Liver (tissue), 9 donors: Measurements from ENCODE around the gene TEC. TPM values are rescaled to one million over a fixed set of nuclear protein-coding genes. Genes with fewer than 3 reads are reported as not detected.
"Not testable (repeated sequence)": the region's sequence is repeated elsewhere in the genome, so short reads cannot be mapped to it uniquely, and the experiment has no call there.

Experiments
- DNase-seq: peaks from one replicate; pipeline ENCODE4 v3.0.0-alpha.2; 2017; ENCODE audit warnings: low spot score
- H3K27ac ChIP-seq, 2 donors: one replicate each; pipeline ENCODE4 v1.7.0; 2013; ENCODE audit warnings: inconsistent platforms in 2 of 2, low read length in 2 of 2, control low read depth in 1 of 2, low read depth in 1 of 2, mild to moderate bottlenecking in 1 of 2
- H3K27me3 ChIP-seq, 4 donors: one replicate each; pipeline versions ENCODE4 v1.6.1 to v1.7.0; 2013; ENCODE audit warnings: low read length in 3 of 4, inconsistent platforms in 1 of 4, mild to moderate bottlenecking in 1 of 4, moderate library complexity in 1 of 4; ENCODE audit not compliant: control insufficient read depth in 4 of 4, insufficient read depth in 4 of 4
- H3K36me3 ChIP-seq, 4 donors: one replicate each; pipeline versions ENCODE4 v1.6.1 to v1.7.0; 2013; ENCODE audit warnings: low read length in 3 of 4, mild to moderate bottlenecking in 3 of 4, low read depth in 1 of 4, moderate library complexity in 1 of 4; ENCODE audit not compliant: control insufficient read depth in 4 of 4, insufficient read depth in 3 of 4
- H3K4me1 ChIP-seq, 4 donors: one replicate each; pipeline versions ENCODE4 v1.6.1 to v1.7.0; 2013; ENCODE audit warnings: low read length in 3 of 4, mild to moderate bottlenecking in 3 of 4, moderate library complexity in 1 of 4; ENCODE audit not compliant: control insufficient read depth in 4 of 4, insufficient read depth in 4 of 4
- H3K4me3 ChIP-seq, 3 donors: one replicate each; pipeline versions ENCODE4 v1.6.1 to v1.7.0; 2013; ENCODE audit warnings: low read length in 3 of 3, control low read depth in 1 of 3, low read depth in 1 of 3, mild to moderate bottlenecking in 1 of 3
- H3K9ac ChIP-seq, 2 donors: one replicate each; pipeline ENCODE4 v1.7.0; 2013; ENCODE audit warnings: low read length in 2 of 2, mild to moderate bottlenecking in 2 of 2, moderate library complexity in 2 of 2, control low read depth in 1 of 2, low read depth in 1 of 2
- H3K9me3 ChIP-seq, 4 donors: one replicate each; pipeline versions ENCODE4 v1.6.1 to v1.7.0; 2013; ENCODE audit warnings: low read length in 3 of 4; ENCODE audit not compliant: control insufficient read depth in 4 of 4
- HNF4A ChIP-seq, 2 donors: conservative IDR thresholded peaks; 2 replicates each; pipeline ENCODE4 v1.6.1; 2016; ENCODE audit warnings: antibody characterized with exemption in 2 of 2, mild to moderate bottlenecking in 2 of 2
- RAD21 ChIP-seq, 2 donors: IDR thresholded peaks; 2 replicates each; pipeline ENCODE4 v1.6.1; 2016; ENCODE audit warnings: antibody characterized with exemption in 2 of 2, mild to moderate bottlenecking in 2 of 2
- SP1 ChIP-seq: IDR thresholded peaks from 2 replicates; pipeline ENCODE4 v1.6.1; 2018; ENCODE audit warnings: antibody characterized with exemption, mild to moderate bottlenecking
- TAF1 ChIP-seq: conservative IDR thresholded peaks from 2 replicates; pipeline ENCODE4 v1.6.1; 2016; ENCODE audit warnings: antibody characterized with exemption, mild to moderate bottlenecking
- WGBS: extraction: QIAGEN DNeasy Blood & Tissue Kit; methylation state at CpG from one replicate; pipeline ENCODE4 v1.1.7; 2013; 5-methylcytosine and 5-hydroxymethylcytosine counted together
- polyA plus RNA-seq, 2 donors: library from polyadenylated mRNA; stranded (reverse) in 1 of 2; unstranded in 1 of 2; fragments of 200-250 nt in 1 of 2; fragments of >200 nt in 1 of 2; fragmentation: Nextera tagmentation in 1 of 2; extraction: Ambion mirVana in 1 of 2; gene quantifications; one replicate each; pipeline versions ENCODE4 v1.2.1 to v1.2.3, GENCODE V29; 2013 to 2015
- total RNA-seq, 2 donors: library from RNA; depleted of rRNA; stranded (reverse); fragments of >200 nt; gene quantifications; one replicate each; pipeline ENCODE4 v1.2.3, GENCODE V29; 2014
- TF ChIP-seq, protein P1 (sequence below): fragments of 150-350 bp; IDR thresholded peaks from 2 replicates; pipeline ENCODE4 v1.5.1; 2017; ENCODE audit warnings: improper control_type of control experiment, low read depth, low read length; ENCODE audit not compliant: missing input control
- TF ChIP-seq, protein P2 (sequence below): IDR thresholded peaks from 2 replicates; pipeline ENCODE4 v1.6.1; 2016; ENCODE audit warnings: antibody characterized with exemption
- TF ChIP-seq, protein P3 (sequence below): IDR thresholded peaks from 2 replicates; pipeline ENCODE4 v1.6.1; 2016; ENCODE audit warnings: antibody characterized with exemption
- donor health status: healthy.
- donor health status: healthy.
- donor health status: healthy.
- donor health status: healthy.
- donor health status: healthy.

The TEC gene
- total and polyA plus RNA-seq, 4 donors, result 1.1 to 4.7 (median 2.0) TPM

DNA sequence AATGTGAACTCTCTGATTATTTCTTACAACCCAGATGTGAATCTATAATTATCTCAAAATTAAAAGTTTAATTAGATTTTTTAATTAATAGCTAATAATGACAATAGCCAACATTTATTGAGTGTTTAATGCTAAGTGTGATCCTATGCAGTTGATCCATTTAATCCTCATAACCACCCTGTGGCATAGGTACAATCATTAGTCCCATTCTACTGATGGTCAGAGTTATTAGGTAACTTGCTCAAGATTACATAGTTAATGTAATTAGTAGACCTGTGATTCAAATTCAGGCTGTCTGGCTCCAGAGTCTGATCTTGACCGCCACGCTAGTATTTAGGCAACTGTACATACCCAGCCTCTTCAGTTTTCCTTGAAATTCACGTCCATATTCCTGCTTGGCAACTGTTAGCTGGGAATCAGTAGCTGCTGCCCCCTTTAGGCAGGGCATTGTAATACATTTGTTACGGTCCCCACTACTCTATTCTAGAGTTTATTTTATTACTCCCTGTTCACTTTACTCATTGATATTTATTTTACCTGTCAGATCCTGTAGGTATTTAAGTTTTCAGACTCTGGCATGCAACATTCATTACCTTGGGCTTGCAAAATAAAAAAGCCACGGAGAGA is 20.6 kb upstream of the TEC start:
- Histone ChIP-seq H3K36me3 (no peaks in the 10 kb centered on the region), H3K9ac (no peak overlapping the region), H3K27me3 (no peaks in the 10 kb centered on the region), H3K9me3 (peaks cover 0 to under 1% (median 0%) of the 10 kb centered on the region in 4 donors), H3K27ac (no peak overlapping the region), H3K4me3 (no peak overlapping the region), H3K4me1 (no peaks in the 10 kb centered on the region)
- no peak for DNase-seq
- WGBS, result 49% methylated on average over 5 of the region's 5 CpGs
- TF ChIP-seq RAD21 (IDR thresholded peaks at IDR 0.05) (peak; percentile 70 to 78), HNF4A (conservative IDR thresholded peaks at IDR 0.05) (no peak)
- TF ChIP-seq, protein P1, sequence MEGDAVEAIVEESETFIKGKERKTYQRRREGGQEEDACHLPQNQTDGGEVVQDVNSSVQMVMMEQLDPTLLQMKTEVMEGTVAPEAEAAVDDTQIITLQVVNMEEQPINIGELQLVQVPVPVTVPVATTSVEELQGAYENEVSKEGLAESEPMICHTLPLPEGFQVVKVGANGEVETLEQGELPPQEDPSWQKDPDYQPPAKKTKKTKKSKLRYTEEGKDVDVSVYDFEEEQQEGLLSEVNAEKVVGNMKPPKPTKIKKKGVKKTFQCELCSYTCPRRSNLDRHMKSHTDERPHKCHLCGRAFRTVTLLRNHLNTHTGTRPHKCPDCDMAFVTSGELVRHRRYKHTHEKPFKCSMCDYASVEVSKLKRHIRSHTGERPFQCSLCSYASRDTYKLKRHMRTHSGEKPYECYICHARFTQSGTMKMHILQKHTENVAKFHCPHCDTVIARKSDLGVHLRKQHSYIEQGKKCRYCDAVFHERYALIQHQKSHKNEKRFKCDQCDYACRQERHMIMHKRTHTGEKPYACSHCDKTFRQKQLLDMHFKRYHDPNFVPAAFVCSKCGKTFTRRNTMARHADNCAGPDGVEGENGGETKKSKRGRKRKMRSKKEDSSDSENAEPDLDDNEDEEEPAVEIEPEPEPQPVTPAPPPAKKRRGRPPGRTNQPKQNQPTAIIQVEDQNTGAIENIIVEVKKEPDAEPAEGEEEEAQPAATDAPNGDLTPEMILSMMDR, result peak; percentile 60

DNA sequence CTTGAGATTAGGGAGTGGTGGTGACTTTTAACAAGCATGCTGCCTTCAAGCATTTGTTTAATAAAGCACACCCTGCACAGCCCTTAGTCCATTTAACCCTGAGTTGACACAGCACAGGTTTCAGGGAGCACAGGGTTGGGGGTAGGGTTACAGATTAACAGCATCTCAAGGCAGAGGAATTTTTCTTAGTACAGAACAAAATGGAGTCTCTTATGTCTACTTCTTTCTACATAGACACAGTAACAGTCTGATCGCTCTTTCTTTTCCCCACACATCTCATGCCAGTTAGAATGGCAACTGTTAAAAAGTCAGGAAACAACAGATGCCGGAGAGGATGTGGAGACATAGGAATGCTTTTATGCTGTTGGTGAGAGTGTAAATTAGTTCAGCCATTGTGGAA is 16.4 kb upstream of the TEC start:
- not testable (repeated sequence) for H3K9ac ChIP-seq, H3K27ac ChIP-seq, H3K9me3 ChIP-seq, H3K4me3 ChIP-seq, H3K4me1 ChIP-seq, H3K27me3 ChIP-seq, H3K36me3 ChIP-seq, DNase-seq
- WGBS, result 97% methylated on average over 2 of the region's 2 CpGs

DNA sequence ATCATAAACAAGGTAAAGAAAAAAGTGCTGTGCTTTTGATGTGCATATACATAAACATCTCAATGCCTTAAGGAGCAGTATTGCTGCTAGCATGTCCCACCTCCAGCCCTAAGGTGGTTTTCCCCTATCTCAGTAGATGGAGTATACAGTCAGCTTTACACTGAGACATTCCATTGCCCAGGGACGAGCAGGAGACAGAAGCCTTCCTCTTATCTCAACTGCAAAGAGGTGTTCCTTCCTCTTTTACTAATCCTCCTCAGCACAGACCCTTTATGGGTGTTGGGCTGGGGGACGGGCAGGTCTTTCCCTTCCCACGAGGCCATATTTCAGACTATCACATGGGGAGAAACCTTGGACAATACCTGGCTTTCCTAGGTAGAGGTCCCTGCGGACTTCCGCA is 16.0 kb upstream of the TEC start:
- not testable (repeated sequence) for H3K4me3 ChIP-seq, DNase-seq, H3K36me3 ChIP-seq, H3K9ac ChIP-seq, H3K9me3 ChIP-seq, H3K27ac ChIP-seq, H3K4me1 ChIP-seq, H3K27me3 ChIP-seq
- 50% methylated on average over 5 of the region's 5 CpGs for WGBS

DNA sequence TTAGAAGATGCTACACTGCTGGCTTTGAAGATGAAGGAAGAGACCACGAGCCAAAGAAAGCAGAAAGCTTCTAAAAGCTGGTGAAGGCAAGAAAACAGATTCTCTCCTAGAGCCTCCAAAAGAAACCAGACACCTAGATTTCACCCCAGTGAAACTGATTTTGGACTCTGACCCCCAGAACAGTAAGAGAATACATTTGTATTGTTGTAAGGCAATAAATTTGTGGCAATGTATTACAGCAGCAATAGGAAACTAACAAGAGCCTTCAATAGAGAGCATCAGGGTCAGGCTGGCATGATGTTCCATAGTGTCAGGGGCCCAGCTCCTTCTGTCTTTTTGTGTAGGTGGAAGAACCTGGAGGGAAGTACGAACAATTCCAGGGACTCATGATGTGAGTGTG is 6.0 kb upstream of the TEC start:
- 90% methylated on average over 2 of the region's 2 CpGs for WGBS
- Histone ChIP-seq H3K27me3 (no peaks in the 10 kb centered on the region), H3K9ac (no peak overlapping the region), H3K9me3 (peaks cover 0 to 5% (median 0%) of the 10 kb centered on the region in 4 donors), H3K36me3 (no peaks in the 10 kb centered on the region), H3K4me3 (no peak overlapping the region), H3K27ac (no peak overlapping the region), H3K4me1 (peaks cover 0 to 2% (median 0%) of the 10 kb centered on the region in 4 donors)
- no peak for DNase-seq
- TF ChIP-seq, protein P2, sequence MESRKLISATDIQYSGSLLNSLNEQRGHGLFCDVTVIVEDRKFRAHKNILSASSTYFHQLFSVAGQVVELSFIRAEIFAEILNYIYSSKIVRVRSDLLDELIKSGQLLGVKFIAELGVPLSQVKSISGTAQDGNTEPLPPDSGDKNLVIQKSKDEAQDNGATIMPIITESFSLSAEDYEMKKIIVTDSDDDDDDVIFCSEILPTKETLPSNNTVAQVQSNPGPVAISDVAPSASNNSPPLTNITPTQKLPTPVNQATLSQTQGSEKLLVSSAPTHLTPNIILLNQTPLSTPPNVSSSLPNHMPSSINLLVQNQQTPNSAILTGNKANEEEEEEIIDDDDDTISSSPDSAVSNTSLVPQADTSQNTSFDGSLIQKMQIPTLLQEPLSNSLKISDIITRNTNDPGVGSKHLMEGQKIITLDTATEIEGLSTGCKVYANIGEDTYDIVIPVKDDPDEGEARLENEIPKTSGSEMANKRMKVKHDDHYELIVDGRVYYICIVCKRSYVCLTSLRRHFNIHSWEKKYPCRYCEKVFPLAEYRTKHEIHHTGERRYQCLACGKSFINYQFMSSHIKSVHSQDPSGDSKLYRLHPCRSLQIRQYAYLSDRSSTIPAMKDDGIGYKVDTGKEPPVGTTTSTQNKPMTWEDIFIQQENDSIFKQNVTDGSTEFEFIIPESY, result no peak
- no peak for TF ChIP-seq TAF1
- no peak for TF ChIP-seq SP1
- TF ChIP-seq HNF4A (conservative IDR thresholded peaks at IDR 0.05), result no peak
- TF ChIP-seq, protein P3, sequence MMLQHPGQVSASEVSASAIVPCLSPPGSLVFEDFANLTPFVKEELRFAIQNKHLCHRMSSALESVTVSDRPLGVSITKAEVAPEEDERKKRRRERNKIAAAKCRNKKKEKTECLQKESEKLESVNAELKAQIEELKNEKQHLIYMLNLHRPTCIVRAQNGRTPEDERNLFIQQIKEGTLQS, result no peak
